Inferior parietal cortex (tissue), 1 donor: ENCODE data around the gene ACACA.

ENCODE experiments used
- DNase-seq: peaks from one replicate; pipeline ENCODE4 v3.0.0-alpha.2; 2016; ENCODE audit errors: extremely low spot score

ACACA gene

DNA sequence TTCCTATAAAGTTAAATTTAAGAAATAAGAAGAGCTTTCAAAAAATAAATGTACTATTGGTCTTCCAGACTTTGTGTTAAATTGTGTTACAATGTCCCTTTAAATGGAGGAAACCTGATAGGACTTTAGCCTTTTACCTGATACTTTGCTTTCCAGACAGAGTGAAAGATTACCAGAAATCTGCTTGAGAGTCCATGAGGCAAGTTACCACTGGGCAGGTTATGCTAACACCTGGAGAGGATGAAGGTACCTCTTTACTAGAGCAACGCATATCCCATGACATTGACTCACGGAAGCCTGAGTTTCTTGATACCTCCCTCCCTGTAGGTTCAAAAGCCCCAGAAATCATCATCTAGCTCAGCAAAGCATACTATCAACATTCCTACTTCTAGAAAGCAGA is 174.7 kb downstream of the ACACA start:
- DNase-seq, result no peak

DNA sequence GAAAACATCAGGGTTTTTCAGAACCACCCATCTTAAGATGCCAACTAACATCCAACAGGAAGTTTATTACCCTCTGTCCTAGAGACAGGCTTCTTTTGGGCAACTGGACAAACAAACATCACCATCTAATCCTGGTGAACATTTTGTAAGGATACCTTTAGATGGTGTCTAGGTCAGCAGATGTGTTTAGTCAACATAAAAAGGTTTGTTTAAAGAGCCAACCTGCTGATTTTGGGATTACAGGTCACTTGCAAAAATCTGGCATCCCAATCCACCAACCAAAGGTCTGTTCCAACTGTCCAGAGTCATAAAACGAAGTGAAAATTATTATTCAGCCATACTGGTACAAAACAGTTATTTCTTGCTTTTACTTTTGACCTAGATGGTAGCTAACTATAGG is 176.0 kb downstream of the ACACA start:
- DNase-seq, result no peak

DNA sequence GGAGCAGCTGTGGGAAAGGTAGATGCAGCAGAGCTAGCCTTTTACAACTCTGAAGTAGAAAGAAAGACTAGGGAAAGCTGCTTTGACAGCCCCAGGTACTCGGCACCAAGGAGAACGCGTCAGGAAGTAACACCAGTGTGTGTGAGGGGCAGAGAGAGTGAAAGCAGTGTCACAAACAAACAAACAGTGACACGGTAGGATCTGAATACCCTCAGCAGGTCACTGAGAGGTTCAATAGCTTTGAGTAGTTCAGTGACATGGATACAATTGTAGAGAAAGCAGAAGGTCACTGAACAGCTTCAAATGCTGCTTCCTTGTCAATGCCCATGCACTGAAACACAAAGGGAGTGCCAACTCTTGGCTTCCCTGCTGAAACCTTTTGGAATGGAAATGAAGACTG is 181.2 kb downstream of the ACACA start:
- no peak for DNase-seq

DNA sequence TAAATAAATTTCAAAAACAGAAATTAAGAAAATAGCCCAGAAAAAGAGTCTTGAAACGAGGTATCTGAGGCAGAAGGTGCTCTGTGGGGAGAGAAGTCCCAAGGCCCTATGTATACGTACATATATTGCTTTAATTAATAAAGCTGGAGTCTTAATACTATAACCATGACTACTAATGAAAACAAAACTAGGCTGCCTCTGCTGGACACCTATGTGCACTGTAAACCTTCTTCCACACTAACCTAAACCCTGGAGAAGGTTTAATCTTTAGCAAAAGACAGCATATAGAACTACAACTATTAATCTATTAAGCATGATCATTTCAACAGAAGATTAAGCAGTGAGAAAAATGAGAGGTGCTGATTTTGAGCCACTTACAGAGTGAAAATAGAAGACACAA is 184.8 kb downstream of the ACACA start:
- no peak for DNase-seq

DNA sequence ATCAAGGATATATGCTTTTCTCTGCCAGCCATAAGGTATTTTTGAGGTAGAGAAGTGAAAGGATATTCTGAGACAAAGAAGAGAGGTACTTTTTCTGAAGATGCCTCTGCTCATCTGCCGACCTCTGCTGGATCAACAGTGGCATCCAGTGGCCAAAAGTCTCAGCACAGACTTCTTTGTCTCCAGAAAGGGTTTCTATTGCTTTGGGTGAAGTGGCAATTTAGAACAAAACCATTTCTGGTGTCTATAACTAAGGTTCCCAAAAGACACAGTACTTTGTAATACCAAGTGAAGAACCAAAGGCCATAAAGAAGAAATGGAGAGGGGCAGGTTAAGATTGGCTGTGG is 186.1 kb downstream of the ACACA start:
- DNase-seq, result peak; percentile 61

DNA sequence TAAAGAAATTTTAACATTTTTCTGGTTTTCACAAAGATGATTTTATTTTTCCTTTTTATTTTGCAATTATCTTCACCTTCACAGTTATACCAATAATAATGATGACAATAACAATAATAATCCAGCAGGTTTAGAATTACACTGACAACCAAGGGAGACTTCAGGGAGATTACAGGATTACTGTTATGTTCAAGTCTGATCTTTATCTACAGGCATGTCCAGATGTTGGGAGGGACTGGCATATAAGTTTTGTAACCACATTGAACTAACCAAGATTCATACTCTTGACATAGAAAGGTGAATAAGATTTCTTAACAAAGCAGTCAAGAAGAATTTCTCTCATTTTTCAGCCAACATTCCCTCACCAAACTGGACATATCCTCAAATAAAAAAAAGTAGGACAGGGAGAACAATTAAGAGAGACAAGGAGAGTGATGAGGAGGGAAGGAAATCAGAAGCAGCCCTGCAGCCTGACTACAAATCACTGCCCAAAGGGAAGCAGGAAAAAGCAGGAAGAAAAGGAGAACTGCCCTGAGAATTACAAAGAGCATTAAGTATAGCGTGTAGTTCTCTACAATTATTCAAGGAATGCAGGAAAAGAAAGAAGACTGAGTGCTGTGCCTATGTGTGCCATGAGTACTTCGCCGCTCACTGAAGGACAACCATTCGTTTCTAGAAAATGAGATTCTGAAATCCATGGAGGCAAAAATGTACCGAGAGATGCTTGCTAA is 186.6 kb downstream of the ACACA start:
- no peak for DNase-seq

DNA sequence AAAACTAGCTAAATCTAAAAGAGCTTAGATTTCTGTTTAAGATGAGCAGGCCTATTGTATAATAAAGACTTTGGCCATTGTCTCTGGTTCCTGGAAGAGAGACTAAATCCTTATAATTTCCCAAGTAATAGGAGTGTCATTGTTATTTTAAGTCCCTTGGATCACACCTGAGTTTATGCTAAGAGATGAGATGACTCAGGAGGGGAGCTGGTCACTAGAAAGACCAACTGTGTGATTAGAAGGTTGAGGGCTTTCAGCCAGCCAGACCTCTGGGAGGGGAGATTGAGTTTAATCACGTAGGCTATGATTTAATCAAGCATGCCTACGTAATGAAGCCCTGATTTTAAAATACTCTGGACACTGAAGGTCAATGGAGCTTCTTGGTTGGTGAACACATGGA is 187.8 kb downstream of the ACACA start:
- DNase-seq, result no peak

DNA sequence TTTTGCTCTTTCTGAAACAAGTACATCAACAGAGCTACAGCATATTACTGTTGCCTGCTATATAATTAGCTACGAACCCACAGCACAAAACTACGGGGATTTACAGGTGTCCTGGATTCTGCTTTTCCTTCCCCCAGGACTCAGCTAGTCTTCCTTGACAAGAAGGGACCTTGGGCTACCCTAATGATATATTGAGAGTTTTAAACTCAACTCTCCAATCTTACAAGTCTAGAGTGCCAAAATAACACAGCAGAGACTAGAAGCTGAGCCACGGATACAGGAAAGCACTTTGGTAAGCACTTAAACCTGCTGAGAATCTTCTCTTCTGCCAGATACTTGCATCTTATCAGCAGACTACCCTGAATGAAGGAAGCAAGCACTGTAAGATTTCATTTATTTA is 192.2 kb downstream of the ACACA start:
- DNase-seq, result no peak

DNA sequence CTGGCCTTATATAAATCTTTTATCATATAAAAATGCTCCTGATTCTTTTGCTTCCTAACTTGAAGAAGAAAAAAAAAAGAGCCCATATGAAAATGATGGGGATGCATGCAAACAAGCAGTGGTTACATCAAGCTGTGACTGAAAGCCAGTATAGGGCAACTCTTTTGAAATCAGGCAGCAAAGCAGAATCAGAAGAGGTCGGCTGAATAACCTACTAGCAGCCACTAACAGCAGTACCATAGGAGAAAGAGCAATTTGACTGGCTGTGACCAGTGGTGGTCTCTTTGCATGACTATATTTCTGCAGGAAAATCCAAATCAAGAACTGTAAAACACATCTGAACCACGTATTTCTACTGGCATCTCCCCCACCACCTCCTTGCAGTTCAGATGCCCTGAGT is 192.7 kb downstream of the ACACA start:
- DNase-seq, result no peak

DNA sequence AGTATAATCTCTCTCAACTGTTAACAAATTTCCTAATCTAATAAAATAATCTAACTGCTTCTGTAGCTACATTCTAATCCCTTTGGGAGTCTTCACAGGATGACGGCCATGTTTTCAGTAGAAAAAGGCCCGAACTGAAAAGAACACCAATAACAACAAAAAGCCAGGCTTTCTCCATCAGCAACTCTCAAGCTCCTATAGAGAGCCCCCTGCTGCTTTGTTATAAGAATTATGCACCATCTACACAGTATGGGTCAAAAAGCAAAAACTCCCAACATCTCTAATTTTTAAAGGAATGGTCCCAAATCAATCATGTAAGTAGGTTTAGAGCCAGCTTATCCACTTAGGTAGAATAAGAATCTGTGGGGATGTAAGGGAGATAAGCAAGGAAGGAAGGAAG is 194.5 kb downstream of the ACACA start:
- no peak for DNase-seq

DNA sequence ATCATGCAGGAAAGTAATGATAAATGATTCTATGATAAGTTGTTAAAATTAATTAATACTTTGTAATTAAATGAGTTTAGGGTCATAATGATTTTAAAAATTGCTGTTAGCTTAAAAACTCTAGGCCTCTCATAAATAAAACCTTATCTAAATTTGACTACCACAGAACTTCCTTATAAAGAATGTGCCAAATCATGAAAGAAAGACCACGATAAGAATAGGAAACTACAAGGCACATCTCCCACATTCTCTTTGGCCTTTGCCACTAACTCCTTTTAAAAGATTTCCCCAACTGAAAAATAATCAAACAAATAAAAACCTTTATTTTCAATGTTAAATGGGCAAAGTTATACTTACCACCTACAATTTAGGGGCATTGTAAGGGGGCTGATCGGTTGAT is 195.5 kb downstream of the ACACA start:
- no peak for DNase-seq

DNA sequence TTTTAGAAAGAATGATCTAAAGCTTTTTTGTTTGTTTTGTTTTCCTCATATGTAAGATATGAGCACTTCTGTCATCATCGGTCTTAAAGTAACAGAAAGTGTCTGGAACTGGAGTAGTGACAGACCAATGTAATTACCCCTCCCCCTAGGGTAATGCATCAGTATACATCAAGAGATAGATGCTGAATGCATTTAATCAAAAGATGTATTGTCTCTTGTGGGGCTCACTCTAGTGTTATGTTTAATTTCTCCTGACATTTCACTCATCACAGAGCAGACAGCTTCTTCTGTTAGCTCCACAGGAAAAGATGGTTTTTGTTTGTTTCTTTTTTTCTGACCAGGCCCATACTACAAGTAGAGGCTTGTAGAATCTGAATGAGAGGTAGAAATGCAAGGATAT is 199.5 kb downstream of the ACACA start:
- no peak for DNase-seq

DNA sequence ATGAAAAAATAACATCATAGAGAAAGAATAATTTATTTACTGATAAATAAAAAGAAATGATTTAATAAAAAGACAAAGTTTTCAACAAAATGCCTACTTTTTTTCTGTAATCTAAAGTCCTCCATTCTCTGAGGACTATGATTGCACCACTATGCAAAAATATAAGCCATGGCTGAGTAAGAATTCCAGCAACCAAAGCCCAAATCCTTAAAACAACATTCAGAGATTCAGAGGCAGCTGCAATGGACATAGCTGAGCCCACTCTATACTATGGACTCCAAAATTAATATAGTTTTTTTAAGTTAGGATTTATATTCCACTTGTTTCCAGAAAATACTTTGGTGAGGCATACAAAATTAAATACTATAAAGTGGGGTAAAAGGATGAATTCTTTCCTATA is 200.3 kb downstream of the ACACA start:
- no peak for DNase-seq

DNA sequence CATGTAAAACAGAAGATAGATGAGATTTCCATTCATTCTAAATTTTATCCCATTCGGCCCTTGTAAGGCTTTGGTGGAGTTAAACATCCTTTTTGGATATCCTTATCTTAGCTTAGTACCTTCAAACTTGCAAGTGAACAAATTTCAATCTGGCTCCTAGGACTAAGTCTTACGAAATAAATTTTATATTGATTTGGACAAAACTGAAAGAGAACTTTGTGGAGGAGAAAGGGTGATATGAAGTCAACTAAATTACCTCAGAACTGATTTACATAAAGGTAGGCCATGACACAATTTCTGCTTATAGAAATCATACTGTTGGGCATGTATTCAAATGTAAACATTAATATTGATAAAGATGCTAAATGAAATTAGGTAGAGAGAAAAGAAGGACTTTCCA is 206.1 kb downstream of the ACACA start:
- no peak for DNase-seq

DNA sequence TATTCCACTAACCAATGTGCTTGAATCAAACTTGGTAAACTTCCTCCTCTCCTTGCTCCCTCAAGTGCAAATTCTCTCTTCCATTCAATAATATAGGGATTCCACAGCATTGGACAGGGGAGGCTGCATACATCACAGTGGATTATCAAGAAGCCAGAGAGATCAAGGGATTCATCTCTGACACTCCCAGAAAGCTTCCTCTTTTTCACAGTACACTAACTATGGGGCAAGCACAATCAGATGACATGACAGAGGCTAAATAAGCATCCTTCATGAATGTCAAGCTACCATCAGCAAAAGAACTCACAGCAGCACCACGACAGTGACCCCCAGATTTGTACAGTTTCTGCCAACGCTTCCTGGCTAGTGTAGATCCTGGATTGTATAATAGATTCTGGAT is 209.3 kb downstream of the ACACA start:
- no peak for DNase-seq

DNA sequence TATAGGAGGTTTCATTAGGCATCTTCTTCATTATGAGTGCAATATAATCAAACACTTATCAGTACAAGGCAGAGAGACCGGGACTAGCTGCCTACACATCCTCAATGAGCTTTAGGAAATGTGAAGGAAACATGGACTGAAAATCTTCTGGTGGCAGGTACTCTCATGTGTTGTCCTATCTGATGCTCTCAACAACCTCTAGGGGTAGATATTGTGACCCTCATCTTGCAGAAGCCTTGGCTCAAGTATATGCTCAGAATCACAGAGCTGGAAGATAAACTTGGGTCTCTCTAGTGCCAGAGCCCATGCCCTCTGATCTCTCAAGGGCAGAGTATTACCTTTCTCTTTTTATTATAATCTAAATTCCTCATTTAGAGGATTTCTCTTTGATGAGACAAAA is 212.4 kb downstream of the ACACA start:
- DNase-seq, result no peak

DNA sequence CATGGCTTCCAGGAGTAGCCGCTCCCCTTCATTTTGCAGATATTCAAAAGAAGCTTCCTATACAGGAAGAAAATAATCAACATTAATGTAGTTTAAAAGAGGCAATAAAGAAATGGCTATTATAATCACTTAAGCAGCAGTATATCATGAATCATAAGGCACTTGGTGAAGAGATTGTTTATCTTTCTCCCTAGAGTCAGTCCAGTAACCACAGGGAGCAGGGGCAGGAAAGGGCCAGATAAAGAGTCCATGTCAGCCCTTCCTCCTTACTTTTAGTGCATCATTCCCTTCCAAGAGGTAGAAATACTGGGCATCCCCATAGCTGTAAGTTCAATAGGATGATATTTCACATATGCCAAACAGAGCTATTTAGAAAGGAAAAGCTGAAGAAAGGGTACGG is 215.4 kb downstream of the ACACA start:
- no peak for DNase-seq

DNA sequence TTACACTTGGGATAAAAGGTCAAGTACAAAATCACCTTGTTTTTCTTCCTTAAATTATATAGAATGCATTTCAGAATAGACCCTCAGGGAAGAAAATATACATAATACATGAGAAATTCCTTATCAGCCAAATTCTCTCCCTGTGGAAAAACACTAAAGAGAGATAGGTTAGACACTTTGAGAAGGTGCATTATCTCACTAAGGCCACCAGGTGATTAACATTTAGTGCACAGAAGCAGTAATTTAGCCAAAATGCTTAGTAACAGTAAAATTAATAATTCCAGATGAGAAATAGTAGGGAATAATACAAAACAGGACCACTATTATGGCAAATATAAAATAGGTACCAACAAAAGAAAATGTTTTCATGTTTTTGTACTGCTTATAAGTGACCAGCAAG is 216.1 kb downstream of the ACACA start:
- no peak for DNase-seq

DNA sequence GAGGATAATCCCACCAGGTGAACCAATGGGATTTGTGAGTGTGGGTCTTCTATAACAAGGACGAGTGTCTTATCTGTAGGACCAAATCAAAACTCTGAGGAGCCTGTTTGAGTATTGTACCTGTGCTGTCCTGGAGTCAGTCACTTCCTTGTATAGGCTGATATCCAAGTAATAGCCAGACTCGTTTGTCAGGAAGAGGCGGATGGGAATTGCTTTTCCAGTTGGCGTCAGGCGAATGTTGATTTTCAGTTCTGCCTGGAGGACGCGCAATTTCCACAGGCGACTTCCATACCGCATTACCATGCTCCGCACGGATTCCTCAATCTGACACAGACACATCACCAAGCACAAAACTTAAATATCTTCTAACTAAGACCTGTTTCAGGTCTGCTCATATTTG is 218.5 kb downstream of the ACACA start:
- DNase-seq, result no peak

DNA sequence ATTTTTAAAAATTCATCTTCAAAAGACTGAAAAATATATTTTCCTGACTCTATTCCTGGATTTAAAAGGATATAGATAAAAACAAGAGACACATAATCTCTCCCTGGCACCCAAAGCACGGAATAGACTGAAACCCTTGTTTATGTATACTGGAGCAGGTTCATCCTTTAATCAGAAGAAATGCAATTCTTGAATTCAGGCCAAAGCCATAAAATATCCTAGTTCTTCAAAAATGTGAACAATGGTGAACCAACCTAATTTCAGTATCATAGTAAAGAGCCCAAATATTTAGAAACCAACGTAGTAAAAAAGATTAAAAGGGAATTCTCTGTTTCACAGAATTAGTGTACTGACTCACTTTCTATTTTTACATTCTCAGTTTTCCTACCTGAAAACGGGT is 219.4 kb downstream of the ACACA start:
- DNase-seq, result no peak

DNA sequence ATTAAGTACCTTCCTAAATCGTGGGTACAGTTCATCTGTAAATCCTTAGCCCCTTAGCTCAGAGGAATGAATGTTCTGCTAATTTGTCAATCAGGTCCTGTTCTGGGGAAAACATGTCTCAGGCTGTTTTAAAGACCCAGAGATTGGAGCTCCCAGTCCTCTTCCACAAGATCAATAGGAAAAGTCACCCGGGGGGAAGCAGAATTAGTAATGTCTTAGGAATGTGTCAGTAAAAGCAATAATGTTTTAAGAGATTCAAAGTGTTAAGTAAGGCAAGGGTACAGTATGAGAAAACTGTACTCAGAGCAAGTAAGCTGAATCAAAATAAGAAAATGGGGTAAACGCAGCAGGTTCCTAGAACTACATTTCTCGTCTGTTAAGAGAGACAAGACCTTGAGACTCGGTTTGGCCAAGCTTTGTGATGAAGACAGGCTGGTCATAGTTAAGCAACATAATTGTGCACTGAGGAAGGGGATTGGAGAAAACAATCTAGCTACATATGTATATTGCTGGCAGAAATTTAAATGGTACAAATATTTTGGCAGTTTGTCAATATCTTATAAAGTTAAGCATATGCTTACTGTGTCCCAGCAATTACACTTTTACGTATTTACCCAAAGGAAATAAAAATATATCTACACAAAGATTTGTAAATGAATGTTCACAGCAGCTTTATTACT is 223.7 kb downstream of the ACACA start:
- no peak for DNase-seq

DNA sequence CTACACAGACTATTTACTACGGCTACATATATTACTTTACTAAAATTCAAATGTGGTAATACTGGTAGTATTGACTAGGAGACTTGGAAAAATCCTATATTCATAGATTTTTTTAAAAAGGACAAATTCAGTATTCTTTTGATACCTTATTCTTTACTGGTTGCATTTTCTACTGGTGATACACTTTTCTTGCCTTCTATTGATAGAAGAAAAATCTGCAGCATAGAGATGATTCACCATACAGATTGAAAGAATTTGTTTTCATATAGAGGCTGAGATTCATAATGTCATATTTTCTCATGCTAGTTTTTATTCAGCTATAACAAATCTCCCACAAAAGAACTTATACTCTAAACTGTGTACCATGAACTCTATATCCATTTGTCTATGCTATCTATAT is 226.3 kb downstream of the ACACA start:
- DNase-seq, result no peak

DNA sequence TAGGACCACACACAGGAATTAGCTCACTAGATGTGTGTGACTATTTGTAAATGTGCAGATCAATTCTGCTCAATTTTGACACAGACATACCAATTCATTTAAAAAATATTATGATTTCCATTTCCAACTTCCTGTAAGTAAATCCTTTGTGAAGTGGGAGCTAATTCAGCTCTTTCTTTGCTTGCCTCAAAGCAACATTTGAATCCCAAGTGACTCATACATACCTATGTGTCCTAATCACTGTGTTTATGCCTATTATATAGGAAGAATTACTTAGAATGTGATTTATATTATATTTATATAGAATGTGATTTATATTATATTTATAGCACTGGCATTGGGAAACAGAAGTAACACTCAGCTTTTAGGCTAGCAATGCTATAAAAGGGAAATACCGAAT is 226.7 kb downstream of the ACACA start:
- no peak for DNase-seq

DNA sequence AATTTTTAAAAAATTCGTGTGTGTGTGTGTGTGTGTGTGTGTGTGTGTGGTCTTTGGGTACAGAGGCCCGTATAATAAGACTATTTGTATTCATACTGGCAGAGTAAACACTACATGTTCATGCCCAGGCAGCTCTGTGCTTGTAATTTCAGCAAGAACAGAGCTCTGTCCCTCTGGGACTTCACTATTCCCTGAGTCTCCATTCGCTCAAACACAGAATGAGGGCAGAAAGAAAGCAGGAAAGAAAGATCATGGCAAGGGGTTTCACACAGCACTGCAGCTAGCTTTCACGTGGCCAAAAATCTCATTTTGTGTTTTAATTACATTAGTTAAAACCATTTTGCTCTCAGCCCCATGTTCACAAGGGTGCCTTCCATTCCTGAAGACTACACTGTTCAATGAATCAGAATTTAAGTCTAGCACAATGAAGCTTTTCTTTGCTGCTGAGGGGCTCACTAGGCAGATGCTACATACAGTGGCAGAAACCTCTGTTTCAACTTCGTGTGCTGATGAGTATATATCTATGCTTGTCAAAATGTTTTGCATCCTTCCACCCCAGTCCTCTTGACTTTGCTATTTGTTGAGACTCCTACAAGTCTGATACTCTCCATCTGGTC is 229.3 kb downstream of the ACACA start:
- no peak for DNase-seq
